OCI-LY7 (cell line): ENCODE results near the gene RFC5. TPM values are rescaled to one million over a fixed set of nuclear protein-coding genes. Genes with fewer than 3 reads are reported as not detected.

Experiments used
- BruUV-seq: library from RNA; stranded (reverse); fragments of 400-500 nt; replicated peaks from 2 replicates; lab custom pipeline; 2021; lab: Mats Ljungman, UMichigan
- CTCF ChIA-PET: fragments of 300-600 bp; sonication (Branson Sonifier 250); formaldehyde crosslinking; loops from one replicate; lab custom pipeline; 2022; ENCODE audit warnings: antibody characterized with exemption; ENCODE audit not compliant: unreplicated experiment; lab: Charles Lee
- POLR2A ChIA-PET: fragments of 300-600 bp; sonication (Branson Sonifier 250); formaldehyde crosslinking; loops from one replicate; lab custom pipeline; 2022; ENCODE audit warnings: antibody characterized with exemption; lab: Charles Lee
- DNase-seq: peaks from one replicate; pipeline ENCODE4 v3.0.0-alpha.2; 2015; ENCODE audit warnings: low spot score
- H2AFZ ChIP-seq: fragments of 200-600 bp; sonication (generic), shearing (Covaris generic); 2 replicates; pipeline ENCODE4 v1.6.1; 2014; ENCODE audit warnings: mild to moderate bottlenecking, antibody characterized with exemption, low read length, moderate library complexity
- H3K27ac ChIP-seq: fragments of 200-600 bp; sonication (generic); 2 replicates; pipeline ENCODE4 v1.5.1; 2014; ENCODE audit warnings: mixed run types, low read depth, mild to moderate bottlenecking, moderate library complexity, low read length, inconsistent platforms; ENCODE audit not compliant: poor library complexity, severe bottlenecking
- H3K36me3 ChIP-seq: fragments of 200-600 bp; sonication (generic); 2 replicates; pipeline ENCODE4 v1.6.1; 2014; ENCODE audit warnings: mild to moderate bottlenecking, antibody characterized with exemption, low read length, moderate library complexity, mixed read lengths; ENCODE audit not compliant: insufficient read depth
- H3K4me1 ChIP-seq: fragments of 200-600 bp; sonication (generic); 2 replicates; pipeline ENCODE4 v1.5.1; 2014; ENCODE audit warnings: mild to moderate bottlenecking, low read length; ENCODE audit not compliant: insufficient read depth, poor library complexity, severe bottlenecking
- H3K4me2 ChIP-seq: fragments of 200-600 bp; sonication (generic); 2 replicates; pipeline ENCODE4 v1.6.1; 2014; ENCODE audit warnings: mild to moderate bottlenecking, low read length
- H3K4me3 ChIP-seq: fragments of 200-600 bp; sonication (generic); 2 replicates; pipeline ENCODE4 v1.5.1; 2014; ENCODE audit warnings: mild to moderate bottlenecking, low read depth, low read length; ENCODE audit not compliant: poor library complexity, severe bottlenecking
- H3K79me2 ChIP-seq: fragments of 200-600 bp; sonication (generic); 2 replicates; pipeline ENCODE4 v1.6.1; 2016; ENCODE audit warnings: low read depth, mild to moderate bottlenecking, low read length, moderate library complexity, mixed read lengths; ENCODE audit not compliant: insufficient read depth
- H3K9me2 ChIP-seq: fragments of 200-600 bp; sonication (generic); 2 replicates; pipeline ENCODE4 v1.6.1; 2016; ENCODE audit warnings: mild to moderate bottlenecking, low read length, mixed read lengths; ENCODE audit not compliant: insufficient read depth
- H3K9me3 ChIP-seq: fragments of 200-600 bp; sonication (generic); 2 replicates; pipeline ENCODE4 v1.6.1; 2014; ENCODE audit warnings: mild to moderate bottlenecking, mixed run types, low read length, mixed read lengths
- H4K20me1 ChIP-seq: fragments of 200-600 bp; sonication (generic); 2 replicates; pipeline ENCODE4 v1.6.1; 2014; ENCODE audit warnings: mild to moderate bottlenecking, antibody characterized with exemption, low read length, moderate library complexity, mixed read lengths; ENCODE audit not compliant: insufficient read depth
- EZH2phosphoT487 ChIP-seq: fragments of 200-600 bp; sonication (generic); IDR thresholded peaks from 2 replicates; pipeline ENCODE4 v1.6.1; 2018; ENCODE audit warnings: low read depth, borderline replicate concordance, mild to moderate bottlenecking, mixed run types, antibody characterized with exemption, low read length, moderate library complexity, mixed read lengths
- intact Hi-C: fragments of 100-400 bp; cut with micrococcal nuclease; formaldehyde crosslinking; loops from one replicate; pipeline ENCODE4 v1.10.0; 2022; ENCODE audit not compliant: unreplicated experiment
- total RNA-seq, 2 experiments: library from RNA; depleted of rRNA in 1 of 2; stranded (reverse); fragments of >200 nt in 1 of 2; shearing (Covaris generic) in 1 of 2; gene quantifications; 2 replicates each; pipeline ENCODE4 v1.2.3, GENCODE V29; 2014 to 2022
- TF ChIP-seq, protein P1 (sequence below): fragments of 200-600 bp; sonication (generic); conservative IDR thresholded peaks from 2 replicates; pipeline ENCODE4 v1.5.1; 2014; ENCODE audit warnings: mild to moderate bottlenecking, antibody characterized with exemption, low read length, moderate library complexity, mixed read lengths

RFC5 gene
- total RNA-seq, 2 experiments from 2014 or later: 68.3 to 91.4 TPM

DNA sequence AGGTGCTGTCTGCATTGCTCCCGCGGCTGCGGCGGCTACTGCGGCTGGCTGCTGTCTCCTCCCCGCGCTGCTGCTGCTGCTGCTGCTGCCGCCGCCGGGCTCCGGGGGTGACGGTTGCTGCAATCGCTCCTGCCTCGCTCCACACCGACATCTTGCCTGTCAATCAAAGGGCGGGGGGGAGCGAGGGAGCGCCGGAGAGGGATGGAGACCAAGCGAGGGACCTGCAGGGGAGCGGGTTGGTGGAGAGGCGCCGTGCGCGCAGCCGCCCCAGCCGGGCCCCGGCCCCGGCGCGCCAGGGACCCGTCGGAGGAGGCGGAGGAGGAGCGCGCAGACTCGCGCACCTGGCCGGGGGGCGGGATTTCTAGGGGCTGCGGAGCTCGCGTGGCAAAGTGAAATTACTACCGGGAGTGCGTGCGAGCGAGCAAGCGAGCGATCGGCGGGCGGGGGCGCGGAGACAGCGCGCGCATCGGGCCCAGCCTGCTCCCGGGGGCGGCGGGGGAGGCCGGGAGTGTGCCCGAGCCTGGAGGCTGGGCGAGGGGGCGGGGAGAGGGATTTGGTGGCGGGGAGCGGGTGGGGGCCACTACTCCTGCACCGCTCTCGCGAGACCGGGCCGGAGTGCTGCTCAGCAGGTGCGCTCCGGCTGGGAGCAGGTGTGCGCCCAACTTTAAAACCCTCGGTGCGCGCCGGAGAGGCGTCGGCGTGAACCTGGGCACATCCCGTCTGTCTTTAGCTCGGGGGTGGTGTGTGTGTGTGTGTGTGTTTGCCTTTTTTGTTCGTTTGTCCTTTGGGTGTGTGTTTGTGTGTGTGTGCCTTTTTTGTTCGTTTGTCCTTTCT lies 47.5 kb upstream of the RFC5 start, which contains the start of gene KSR2:
Gene KSR2, minus strand, starts transcription at position 165 of the 834 bp plus-strand sequence. CDS start 735 bp downstream, outside the sequence.
- peak within 1 kb of the TSS; percentile 64 for H3K4me2 ChIP-seq
- POLR2A ChIA-PET: no interaction called here
- no peaks in the 10 kb centered on the region for H3K4me1 ChIP-seq
- no peaks in the 10 kb centered on the region for H4K20me1 ChIP-seq
- no peaks in the 10 kb centered on the region for H3K36me3 ChIP-seq
- no peaks in the 10 kb centered on the region for H3K79me2 ChIP-seq
- H3K9me2 ChIP-seq: no peaks in the 10 kb centered on the region
- intact Hi-C loops: no loop called here
- CTCF ChIA-PET: no interaction called here
- no peak within 1 kb of the TSS for H3K27ac ChIP-seq
- H3K4me3 ChIP-seq: peak within 1 kb of the TSS; percentile 65
- no TSS peak for BruUV-seq
- TF ChIP-seq, protein P1, sequence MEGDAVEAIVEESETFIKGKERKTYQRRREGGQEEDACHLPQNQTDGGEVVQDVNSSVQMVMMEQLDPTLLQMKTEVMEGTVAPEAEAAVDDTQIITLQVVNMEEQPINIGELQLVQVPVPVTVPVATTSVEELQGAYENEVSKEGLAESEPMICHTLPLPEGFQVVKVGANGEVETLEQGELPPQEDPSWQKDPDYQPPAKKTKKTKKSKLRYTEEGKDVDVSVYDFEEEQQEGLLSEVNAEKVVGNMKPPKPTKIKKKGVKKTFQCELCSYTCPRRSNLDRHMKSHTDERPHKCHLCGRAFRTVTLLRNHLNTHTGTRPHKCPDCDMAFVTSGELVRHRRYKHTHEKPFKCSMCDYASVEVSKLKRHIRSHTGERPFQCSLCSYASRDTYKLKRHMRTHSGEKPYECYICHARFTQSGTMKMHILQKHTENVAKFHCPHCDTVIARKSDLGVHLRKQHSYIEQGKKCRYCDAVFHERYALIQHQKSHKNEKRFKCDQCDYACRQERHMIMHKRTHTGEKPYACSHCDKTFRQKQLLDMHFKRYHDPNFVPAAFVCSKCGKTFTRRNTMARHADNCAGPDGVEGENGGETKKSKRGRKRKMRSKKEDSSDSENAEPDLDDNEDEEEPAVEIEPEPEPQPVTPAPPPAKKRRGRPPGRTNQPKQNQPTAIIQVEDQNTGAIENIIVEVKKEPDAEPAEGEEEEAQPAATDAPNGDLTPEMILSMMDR: no peak
- TF ChIP-seq EZH2phosphoT487: no peak
- DNase-seq: peak; percentile 79
- H3K9me3 ChIP-seq: no peaks in the 10 kb centered on the region
- H2AFZ ChIP-seq: peak within 1 kb of the TSS; percentile 46

- Histone ChIP-seq H3K79me2 (no peaks in the 10 kb centered on the region), H3K9me3 (no peaks in the 10 kb centered on the region), H2AFZ (no peak overlapping the region), H3K27ac (no peak overlapping the region), H3K9me2 (no peaks in the 10 kb centered on the region), H3K4me3 (no peak overlapping the region), H3K36me3 (no peaks in the 10 kb centered on the region), H3K4me2 (no peak overlapping the region), H4K20me1 (no peaks in the 10 kb centered on the region), H3K4me1 (no peaks in the 10 kb centered on the region)
- POLR2A ChIA-PET: interaction anchor here (0.6 to 0.7 kb wide), 2 partner anchors 16 to 190 kb away, joined by 3 read pairs; no protein-coding TSS in a partner anchor
- intact Hi-C loops: no loop called here
- no TSS peak for BruUV-seq
- DNase-seq: no peak
- CTCF ChIA-PET: no interaction called here
- TF ChIP-seq EZH2phosphoT487: no peak
- TF ChIP-seq, protein P1: no peak
Observed at GRCh38 chr12:117970334-117970733, 46.2 kb upstream of the RFC5 start.

GRCh38 chr12:117972301-117972700 lies 44.2 kb upstream of the RFC5 start:
- Histone ChIP-seq H3K27ac (no peak overlapping the region), H3K79me2 (no peaks in the 10 kb centered on the region), H3K9me2 (no peaks in the 10 kb centered on the region), H3K4me3 (no peak overlapping the region), H3K36me3 (no peaks in the 10 kb centered on the region), H3K4me2 (no peak overlapping the region), H2AFZ (no peak overlapping the region), H3K4me1 (no peaks in the 10 kb centered on the region), H4K20me1 (no peaks in the 10 kb centered on the region), H3K9me3 (no peaks in the 10 kb centered on the region)
- no TSS peak for BruUV-seq
- TF ChIP-seq, protein P1: no peak
- TF ChIP-seq EZH2phosphoT487: no peak
- ChIA-PET POLR2A (no interaction called here), CTCF (no interaction called here)
- DNase-seq: no peak
- intact Hi-C loops: no loop called here
